HepG2 (cell line): ENCODE data around the gene GNAI2. TPM values are rescaled to one million over a fixed set of nuclear protein-coding genes. Genes with fewer than 3 reads are reported as not detected.

ENCODE experiments used
- ATF7-NPFF ChIP-seq: sonication (generic); formaldehyde crosslinking; IDR thresholded peaks from 2 replicates; pipeline ENCODE4 v1.8.1; 2023; ENCODE audit warnings: mild to moderate bottlenecking, low read depth, missing genetic modification reagents, moderate library complexity
- FLYWCH1 ChIP-seq: sonication (generic); formaldehyde crosslinking; IDR thresholded peaks from 2 replicates; pipeline ENCODE4 v1.8.1; 2023; ENCODE audit warnings: mild to moderate bottlenecking, missing genetic modification reagents
- FOXJ3 ChIP-seq: sonication (generic); formaldehyde crosslinking; IDR thresholded peaks from 2 replicates; pipeline ENCODE4 v1.4.0; 2020; ENCODE audit warnings: missing genetic modification reagents, mild to moderate bottlenecking, borderline replicate concordance
- GATA4 ChIP-seq: sonication (generic); IDR thresholded peaks from 2 replicates; pipeline ENCODE4 v1.6.1; 2016; ENCODE audit warnings: antibody characterized with exemption, low read depth, borderline replicate concordance
- HOXA3 ChIP-seq: sonication (generic); formaldehyde crosslinking; IDR thresholded peaks from 2 replicates; pipeline ENCODE4 v1.5.0; 2020; ENCODE audit warnings: missing genetic modification reagents
- KDM6A ChIP-seq: IDR thresholded peaks from 2 replicates; pipeline ENCODE4 v1.6.1; 2016; ENCODE audit warnings: low read depth
- KLF9 ChIP-seq: IDR thresholded peaks from 2 replicates; pipeline ENCODE4 v1.6.1; 2016; ENCODE audit warnings: low read depth
- MAFK ChIP-seq, 2 experiments: IDR thresholded peaks in 1 of 2; conservative IDR thresholded peaks in 1 of 2; 2 replicates each; pipeline ENCODE4 v1.6.1; 2011; ENCODE audit warnings: improper control_type of control experiment in 2 of 2, low read length in 2 of 2
- MIER3 ChIP-seq: IDR thresholded peaks from 2 replicates; pipeline ENCODE4 v1.6.1; 2016; ENCODE audit warnings: missing compliant biosample characterization, borderline replicate concordance
- MTA1 ChIP-seq: sonication (generic); formaldehyde crosslinking; IDR thresholded peaks from 2 replicates; pipeline ENCODE4 v1.4.0; 2020; ENCODE audit warnings: missing genetic modification reagents, mild to moderate bottlenecking, borderline replicate concordance
- NKX3-1 ChIP-seq: sonication (generic); formaldehyde crosslinking; IDR thresholded peaks from 2 replicates; pipeline ENCODE4 v1.5.0; 2020; ENCODE audit warnings: missing genetic modification reagents
- RBFOX2 ChIP-seq: fragments of 200-400 bp; formaldehyde crosslinking; IDR thresholded peaks from 2 replicates; pipeline ENCODE4 v1.6.1; 2017; ENCODE audit warnings: low read depth, mild to moderate bottlenecking, low read length
- SOX13 ChIP-seq, 3 experiments: fragments of 450-650 bp in 1 of 3; sonication (generic) in 1 of 3; formaldehyde crosslinking in 1 of 3; IDR thresholded peaks in 2 of 3; conservative IDR thresholded peaks in 1 of 3; 2 replicates each; pipeline versions ENCODE4 v1.5.0 to v1.6.1; 2016 to 2020; ENCODE audit warnings: antibody characterized with exemption in 1 of 3, mild to moderate bottlenecking in 1 of 3, missing compliant biosample characterization in 1 of 3, missing genetic modification reagents in 1 of 3, moderate library complexity in 1 of 3
- TMF1 ChIP-seq: sonication (generic); formaldehyde crosslinking; IDR thresholded peaks from 2 replicates; pipeline ENCODE4 v1.8.1; 2022; ENCODE audit warnings: low read depth, missing genetic modification reagents
- ZNF235 ChIP-seq: sonication (generic); formaldehyde crosslinking; IDR thresholded peaks from 2 replicates; pipeline ENCODE4 v1.8.1; 2023; ENCODE audit warnings: mild to moderate bottlenecking, missing genetic modification reagents, borderline replicate concordance
- ZNF276 ChIP-seq: sonication (generic); formaldehyde crosslinking; IDR thresholded peaks from 2 replicates; pipeline ENCODE4 v1.4.0; 2020; ENCODE audit warnings: mild to moderate bottlenecking, low read depth, missing genetic modification reagents
- ZNF343 ChIP-seq: sonication (generic); formaldehyde crosslinking; IDR thresholded peaks from 2 replicates; pipeline ENCODE4 v1.4.0; 2020; ENCODE audit warnings: mild to moderate bottlenecking, missing genetic modification reagents
- ZNF605 ChIP-seq: sonication (generic); formaldehyde crosslinking; IDR thresholded peaks from 2 replicates; pipeline ENCODE4 v1.8.0; 2022; ENCODE audit warnings: mild to moderate bottlenecking, missing genetic modification reagents
- ZNF775 ChIP-seq: sonication (generic); formaldehyde crosslinking; IDR thresholded peaks from 2 replicates; pipeline ENCODE4 v1.4.0; 2020; ENCODE audit warnings: missing genetic modification reagents, mild to moderate bottlenecking, moderate library complexity, borderline replicate concordance
- ZNF816 ChIP-seq: sonication (generic); formaldehyde crosslinking; IDR thresholded peaks from 2 replicates; pipeline ENCODE4 v1.8.0; 2022; ENCODE audit warnings: missing genetic modification reagents, mild to moderate bottlenecking, borderline replicate concordance
- ZNF891 ChIP-seq: sonication (generic); formaldehyde crosslinking; IDR thresholded peaks from 2 replicates; pipeline ENCODE4 v1.5.0; 2020; ENCODE audit warnings: mild to moderate bottlenecking, missing genetic modification reagents
- ZSCAN29 ChIP-seq: sonication (generic); formaldehyde crosslinking; conservative IDR thresholded peaks from 2 replicates; pipeline ENCODE4 v1.4.0; 2020; ENCODE audit warnings: mild to moderate bottlenecking, missing genetic modification reagents
- polyA plus RNA-seq, 8 experiments: library from polyadenylated mRNA; depleted of rRNA in 3 of 8; stranded (reverse) in 7 of 8; unstranded in 1 of 8; fragments of >200 nt; fragmentation: Illumina TruSeq in 4 of 8; extraction: Trizol in 4 of 8; gene quantifications; 2 replicates each; pipeline versions ENCODE4 v1.2.1 to v1.2.3, GENCODE V29; 2011 to 2016; ENCODE audit warnings: low read depth in 4 of 8, missing spikeins in 1 of 8, mixed read lengths in 1 of 8; ENCODE audit not compliant: insufficient read depth in 1 of 8
- total RNA-seq, 5 experiments: library from RNA; depleted of rRNA; stranded (reverse); fragments of >200 nt; fragmentation: Illumina TruSeq; extraction: Trizol; gene quantifications; 2 replicates each; pipeline ENCODE4 v1.2.3, GENCODE V29; 2016; ENCODE audit warnings: low read depth in 1 of 5
- TF ChIP-seq, protein P1 (sequence below): sonication (generic); formaldehyde crosslinking; IDR thresholded peaks from 2 replicates; pipeline ENCODE4 v1.4.0; 2020; ENCODE audit warnings: missing genetic modification reagents, mild to moderate bottlenecking, borderline replicate concordance

Gene GNAI2
- total and polyA plus RNA-seq, 2 of the 13 experiments (the other 11 are each of a cell fraction or from before 2014, with no cell fraction given) = 51.1 to 66.2 TPM

GRCh38 chr3:50194128-50194902, 41.7 kb upstream of the GNAI2 start (continued):
- TF ChIP-seq, protein P1, sequence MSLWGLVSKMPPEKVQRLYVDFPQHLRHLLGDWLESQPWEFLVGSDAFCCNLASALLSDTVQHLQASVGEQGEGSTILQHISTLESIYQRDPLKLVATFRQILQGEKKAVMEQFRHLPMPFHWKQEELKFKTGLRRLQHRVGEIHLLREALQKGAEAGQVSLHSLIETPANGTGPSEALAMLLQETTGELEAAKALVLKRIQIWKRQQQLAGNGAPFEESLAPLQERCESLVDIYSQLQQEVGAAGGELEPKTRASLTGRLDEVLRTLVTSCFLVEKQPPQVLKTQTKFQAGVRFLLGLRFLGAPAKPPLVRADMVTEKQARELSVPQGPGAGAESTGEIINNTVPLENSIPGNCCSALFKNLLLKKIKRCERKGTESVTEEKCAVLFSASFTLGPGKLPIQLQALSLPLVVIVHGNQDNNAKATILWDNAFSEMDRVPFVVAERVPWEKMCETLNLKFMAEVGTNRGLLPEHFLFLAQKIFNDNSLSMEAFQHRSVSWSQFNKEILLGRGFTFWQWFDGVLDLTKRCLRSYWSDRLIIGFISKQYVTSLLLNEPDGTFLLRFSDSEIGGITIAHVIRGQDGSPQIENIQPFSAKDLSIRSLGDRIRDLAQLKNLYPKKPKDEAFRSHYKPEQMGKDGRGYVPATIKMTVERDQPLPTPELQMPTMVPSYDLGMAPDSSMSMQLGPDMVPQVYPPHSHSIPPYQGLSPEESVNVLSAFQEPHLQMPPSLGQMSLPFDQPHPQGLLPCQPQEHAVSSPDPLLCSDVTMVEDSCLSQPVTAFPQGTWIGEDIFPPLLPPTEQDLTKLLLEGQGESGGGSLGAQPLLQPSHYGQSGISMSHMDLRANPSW (CRISPR knock-in tag) = no peak
- TF ChIP-seq TMF1 (CRISPR knock-in tag) = no peak
- no peak for TF ChIP-seq MAFK (conservative IDR thresholded peaks at IDR 0.05 in 1 of 2, IDR thresholded peaks at IDR 0.05 in 1 of 2; ENCODE audit: low read length in 2 of 2)
- TF ChIP-seq ZNF891 (CRISPR knock-in tag) = 0 out of 2 replicates have a peak, but pooled peaks have one; percentile 21
- no peak for TF ChIP-seq ZNF816 (CRISPR knock-in tag)
- peak; percentile 62; the same call in 1 of the 2 replicates for TF ChIP-seq ZNF343 (CRISPR knock-in tag)
- no peak for TF ChIP-seq FLYWCH1 (CRISPR knock-in tag)
- peak; percentile 56; the same call in 1 of the 2 replicates for TF ChIP-seq RBFOX2
- TF ChIP-seq ZNF235 (CRISPR knock-in tag) = no peak
- TF ChIP-seq ZNF605 (CRISPR knock-in tag) = 0 out of 2 replicates have a peak, but pooled peaks have one; percentile 10
- TF ChIP-seq FOXJ3 = no peak
- peak; percentile 89 for TF ChIP-seq HOXA3 (CRISPR knock-in tag)
- TF ChIP-seq SOX13 (IDR thresholded peaks at IDR 0.05) = no peak
- TF ChIP-seq SOX13 (CRISPR knock-in tag; conservative IDR thresholded peaks at IDR 0.05 in 1 of 2, IDR thresholded peaks at IDR 0.05 in 1 of 2) = no peak; a peak in 1 of 4 replicates
- 0 out of 2 replicates have a peak, but pooled peaks have one; percentile 29 for TF ChIP-seq MIER3 (CRISPR knock-in tag)
- TF ChIP-seq GATA4 = no peak
- no peak for TF ChIP-seq KDM6A
- TF ChIP-seq ZSCAN29 (CRISPR knock-in tag) = 0 out of 2 replicates have a peak, but pooled peaks have one; percentile 71
- TF ChIP-seq ATF7-NPFF = 0 out of 2 replicates have a peak, but pooled peaks have one; percentile 45
- TF ChIP-seq MTA1 = peak; percentile 29; the same call in 1 of the 2 replicates
- TF ChIP-seq NKX3-1 (CRISPR knock-in tag) = no peak
- no peak for TF ChIP-seq ZNF775
- peak; percentile 75 for TF ChIP-seq ZNF276 (CRISPR knock-in tag)
- TF ChIP-seq KLF9 (CRISPR knock-in tag) = no peak
- TF ChIP-seq, all 625 proteins: peak for 182
